Liver (tissue), 9 donors: Measurements from ENCODE around the gene TTC22. TPM values are rescaled to one million over a fixed set of nuclear protein-coding genes. Genes with fewer than 3 reads are reported as not detected.

ENCODE experiments used
- DNase-seq: peaks from one replicate; pipeline ENCODE4 v3.0.0-alpha.2; 2017; ENCODE audit warnings: low spot score
- H3K27ac ChIP-seq, 2 donors: one replicate each; pipeline ENCODE4 v1.7.0; 2013; ENCODE audit warnings: inconsistent platforms in 2 of 2, low read length in 2 of 2, control low read depth in 1 of 2, low read depth in 1 of 2, mild to moderate bottlenecking in 1 of 2
- H3K27me3 ChIP-seq, 4 donors: one replicate each; pipeline versions ENCODE4 v1.6.1 to v1.7.0; 2013; ENCODE audit warnings: low read length in 3 of 4, inconsistent platforms in 1 of 4, mild to moderate bottlenecking in 1 of 4, moderate library complexity in 1 of 4; ENCODE audit not compliant: control insufficient read depth in 4 of 4, insufficient read depth in 4 of 4
- H3K36me3 ChIP-seq, 4 donors: one replicate each; pipeline versions ENCODE4 v1.6.1 to v1.7.0; 2013; ENCODE audit warnings: low read length in 3 of 4, mild to moderate bottlenecking in 3 of 4, low read depth in 1 of 4, moderate library complexity in 1 of 4; ENCODE audit not compliant: control insufficient read depth in 4 of 4, insufficient read depth in 3 of 4
- H3K4me1 ChIP-seq, 4 donors: one replicate each; pipeline versions ENCODE4 v1.6.1 to v1.7.0; 2013; ENCODE audit warnings: low read length in 3 of 4, mild to moderate bottlenecking in 3 of 4, moderate library complexity in 1 of 4; ENCODE audit not compliant: control insufficient read depth in 4 of 4, insufficient read depth in 4 of 4
- H3K4me3 ChIP-seq, 3 donors: one replicate each; pipeline versions ENCODE4 v1.6.1 to v1.7.0; 2013; ENCODE audit warnings: low read length in 3 of 3, control low read depth in 1 of 3, low read depth in 1 of 3, mild to moderate bottlenecking in 1 of 3
- H3K9ac ChIP-seq, 2 donors: one replicate each; pipeline ENCODE4 v1.7.0; 2013; ENCODE audit warnings: low read length in 2 of 2, mild to moderate bottlenecking in 2 of 2, moderate library complexity in 2 of 2, control low read depth in 1 of 2, low read depth in 1 of 2
- H3K9me3 ChIP-seq, 4 donors: one replicate each; pipeline versions ENCODE4 v1.6.1 to v1.7.0; 2013; ENCODE audit warnings: low read length in 3 of 4; ENCODE audit not compliant: control insufficient read depth in 4 of 4
- EGR1 ChIP-seq, 2 donors: IDR thresholded peaks; 2 replicates each; pipeline ENCODE4 v1.6.1; 2016 to 2018; ENCODE audit warnings: antibody characterized with exemption in 2 of 2, low read depth in 2 of 2
- HNF4A ChIP-seq, 2 donors: conservative IDR thresholded peaks; 2 replicates each; pipeline ENCODE4 v1.6.1; 2016; ENCODE audit warnings: antibody characterized with exemption in 2 of 2, mild to moderate bottlenecking in 2 of 2
- HNF4G ChIP-seq: IDR thresholded peaks from 2 replicates; pipeline ENCODE4 v1.6.1; 2016; ENCODE audit warnings: antibody characterized with exemption
- MAX ChIP-seq: IDR thresholded peaks from 2 replicates; pipeline ENCODE4 v1.6.1; 2016; ENCODE audit warnings: antibody characterized with exemption
- REST ChIP-seq: IDR thresholded peaks from 2 replicates; pipeline ENCODE4 v1.6.1; 2016; ENCODE audit warnings: antibody characterized with exemption, mild to moderate bottlenecking
- YY1 ChIP-seq: IDR thresholded peaks from 2 replicates; pipeline ENCODE4 v1.6.1; 2016; ENCODE audit warnings: antibody characterized with exemption, mild to moderate bottlenecking
- ZBTB33 ChIP-seq: IDR thresholded peaks from 2 replicates; pipeline ENCODE4 v1.6.1; 2016; ENCODE audit warnings: antibody characterized with exemption
- WGBS: extraction: QIAGEN DNeasy Blood & Tissue Kit; methylation state at CpG from one replicate; pipeline ENCODE4 v1.1.7; 2013; 5-methylcytosine and 5-hydroxymethylcytosine counted together
- polyA plus RNA-seq, 2 donors: library from polyadenylated mRNA; stranded (reverse) in 1 of 2; unstranded in 1 of 2; fragments of 200-250 nt in 1 of 2; fragments of >200 nt in 1 of 2; fragmentation: Nextera tagmentation in 1 of 2; extraction: Ambion mirVana in 1 of 2; gene quantifications; one replicate each; pipeline versions ENCODE4 v1.2.1 to v1.2.3, GENCODE V29; 2013 to 2015
- total RNA-seq, 2 donors: library from RNA; depleted of rRNA; stranded (reverse); fragments of >200 nt; gene quantifications; one replicate each; pipeline ENCODE4 v1.2.3, GENCODE V29; 2014
- TF ChIP-seq, protein P1 (sequence below): fragments of 150-350 bp; IDR thresholded peaks from 2 replicates; pipeline ENCODE4 v1.5.1; 2017; ENCODE audit warnings: improper control_type of control experiment, low read depth, low read length; ENCODE audit not compliant: missing input control
- donor health status: healthy.
- donor health status: healthy.
- donor health status: healthy.
- donor health status: healthy.
- donor health status: healthy.

Gene TTC22
- total and polyA plus RNA-seq, 4 donors: 0.96 to 3.5 (median 2.3) TPM

DNA sequence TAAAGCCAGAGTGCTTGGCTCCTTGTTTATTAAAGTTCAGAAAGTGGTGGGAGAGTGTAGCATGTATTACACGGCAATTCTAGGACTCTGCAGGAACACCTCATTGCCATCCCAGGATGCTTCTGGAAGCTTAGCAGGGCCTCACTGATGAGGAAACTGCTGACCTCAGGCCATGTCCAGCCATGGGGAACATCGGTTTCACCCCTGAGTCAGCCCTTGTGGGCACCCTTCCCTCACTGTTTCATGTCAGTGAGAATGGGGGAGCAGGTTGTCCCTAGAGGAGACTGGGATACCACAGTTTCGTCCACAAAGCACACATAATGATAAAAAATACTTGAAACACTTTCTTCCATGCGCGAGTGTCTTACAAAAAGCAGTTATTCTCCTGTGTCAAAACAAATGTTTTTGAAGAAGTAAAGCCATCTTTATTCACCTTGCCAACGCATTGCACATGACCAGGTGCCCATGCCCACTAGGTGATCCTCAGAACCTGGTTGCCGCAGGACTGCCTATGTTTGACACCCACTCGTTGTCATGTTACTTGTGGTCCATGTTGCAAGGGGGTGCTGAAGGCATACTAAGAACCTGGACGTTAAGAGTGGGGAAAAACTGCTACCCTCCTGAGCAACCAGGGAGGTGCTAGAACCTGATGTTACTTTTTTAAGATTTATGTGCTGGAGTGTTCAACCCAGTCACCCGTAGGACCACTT is 41.2 kb upstream of the TTC22 start:
- no peaks in the 10 kb centered on the region for H3K27me3 ChIP-seq
- H3K4me3 ChIP-seq: no peak overlapping the region
- DNase-seq: no peak
- WGBS: 93% methylated on average over 10 of the region's 10 CpGs
- TF ChIP-seq, protein P1, sequence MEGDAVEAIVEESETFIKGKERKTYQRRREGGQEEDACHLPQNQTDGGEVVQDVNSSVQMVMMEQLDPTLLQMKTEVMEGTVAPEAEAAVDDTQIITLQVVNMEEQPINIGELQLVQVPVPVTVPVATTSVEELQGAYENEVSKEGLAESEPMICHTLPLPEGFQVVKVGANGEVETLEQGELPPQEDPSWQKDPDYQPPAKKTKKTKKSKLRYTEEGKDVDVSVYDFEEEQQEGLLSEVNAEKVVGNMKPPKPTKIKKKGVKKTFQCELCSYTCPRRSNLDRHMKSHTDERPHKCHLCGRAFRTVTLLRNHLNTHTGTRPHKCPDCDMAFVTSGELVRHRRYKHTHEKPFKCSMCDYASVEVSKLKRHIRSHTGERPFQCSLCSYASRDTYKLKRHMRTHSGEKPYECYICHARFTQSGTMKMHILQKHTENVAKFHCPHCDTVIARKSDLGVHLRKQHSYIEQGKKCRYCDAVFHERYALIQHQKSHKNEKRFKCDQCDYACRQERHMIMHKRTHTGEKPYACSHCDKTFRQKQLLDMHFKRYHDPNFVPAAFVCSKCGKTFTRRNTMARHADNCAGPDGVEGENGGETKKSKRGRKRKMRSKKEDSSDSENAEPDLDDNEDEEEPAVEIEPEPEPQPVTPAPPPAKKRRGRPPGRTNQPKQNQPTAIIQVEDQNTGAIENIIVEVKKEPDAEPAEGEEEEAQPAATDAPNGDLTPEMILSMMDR: no peak
- no peak for TF ChIP-seq HNF4G
- no peak for TF ChIP-seq EGR1 (IDR thresholded peaks at IDR 0.05; ENCODE audit: low read depth in 2 of 2)
- no peak for TF ChIP-seq MAX
- no peak for TF ChIP-seq REST
- no peak for TF ChIP-seq YY1
- no peak overlapping the region for H3K27ac ChIP-seq
- peaks cover 0 to 4% (median 0%) of the 10 kb centered on the region in 4 donors for H3K4me1 ChIP-seq
- H3K9ac ChIP-seq: no peak overlapping the region
- H3K36me3 ChIP-seq: peaks cover 2 to 5% (median 3%) of the 10 kb centered on the region in 4 donors
- no peaks in the 10 kb centered on the region for H3K9me3 ChIP-seq

DNA sequence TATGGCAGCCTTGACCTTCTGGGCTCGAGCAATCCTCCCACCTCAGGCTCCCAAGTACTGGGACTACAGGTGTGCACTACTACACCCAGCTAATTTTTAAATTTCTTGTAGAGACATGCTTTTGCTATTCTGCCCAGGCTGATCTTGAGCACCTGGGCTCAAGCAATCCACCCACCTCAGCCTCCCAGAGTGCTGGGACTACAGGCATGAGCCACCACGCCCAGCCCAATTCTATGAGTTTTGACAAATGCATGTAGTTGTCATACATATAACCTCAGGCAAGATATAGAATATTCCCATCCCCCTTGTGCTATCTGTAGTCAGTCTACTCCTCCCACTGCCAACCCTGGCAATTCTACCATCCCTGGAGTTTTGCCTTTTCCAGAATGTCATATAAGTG is 38.7 kb upstream of the TTC22 start:
- 97% methylated on average over 2 of the region's 2 CpGs for WGBS
- TF ChIP-seq ZBTB33: no peak
- TF ChIP-seq EGR1 (IDR thresholded peaks at IDR 0.05; ENCODE audit: low read depth in 2 of 2): no peak
- TF ChIP-seq HNF4A (conservative IDR thresholded peaks at IDR 0.05): no peak
- TF ChIP-seq MAX: no peak
- no peaks in the 10 kb centered on the region for H3K9me3 ChIP-seq
- H3K27me3 ChIP-seq: no peaks in the 10 kb centered on the region
- DNase-seq: no peak
- H3K9ac ChIP-seq: no peak overlapping the region
- H3K4me1 ChIP-seq: peaks cover 0 to 4% (median 0%) of the 10 kb centered on the region in 4 donors
- peaks cover 0 to 2% (median under 1%) of the 10 kb centered on the region in 4 donors for H3K36me3 ChIP-seq
- no peak overlapping the region for H3K27ac ChIP-seq
- H3K4me3 ChIP-seq: no peak overlapping the region
